WTC11 (cell line): ENCODE data around the gene SLCO6A1. TPM values are rescaled to one million over a fixed set of nuclear protein-coding genes. Genes with fewer than 3 reads are reported as not detected.

Source experiments
- ATAC-seq: fragments of 200-7000 bp; cut with Tn5 transposase; 2 replicates; pipeline ENCODE4 v1.10.0; 2021; ENCODE audit warnings: mild to moderate bottlenecking, moderate library complexity
- CTCF ChIA-PET: fragments of 300-600 bp; sonication (Branson Sonifier 250); formaldehyde crosslinking; loops from one replicate; lab custom pipeline; 2021; ENCODE audit warnings: antibody characterized with exemption; lab: Charles Lee
- POLR2A ChIA-PET: fragments of 350-600 bp; sonication (Branson Sonifier 250); formaldehyde crosslinking; loops from one replicate; lab custom pipeline; 2021; ENCODE audit warnings: antibody characterized with exemption; lab: Charles Lee
- DNase-seq: peaks from one replicate; pipeline ENCODE4 v3.0.0; 2021; ENCODE audit warnings: low spot score
- H3K27ac Mint-ChIP-seq: 2 replicates; pipeline ENCODE4 v1.8.0; 2021; ENCODE audit warnings: mixed read lengths
- H3K27me3 Mint-ChIP-seq: 2 replicates; pipeline ENCODE4 v1.8.0; 2021; ENCODE audit warnings: low read depth, mild to moderate bottlenecking, moderate library complexity, mixed read lengths
- H3K36me3 Mint-ChIP-seq: 2 replicates; pipeline ENCODE4 v1.8.0; 2021; ENCODE audit warnings: mixed read lengths
- H3K4me1 Mint-ChIP-seq: 2 replicates; pipeline ENCODE4 v1.8.0; 2022; ENCODE audit warnings: mixed read lengths
- H3K4me3 Mint-ChIP-seq: 2 replicates; pipeline ENCODE4 v1.8.0; 2021; ENCODE audit warnings: mild to moderate bottlenecking, moderate library complexity, mixed read lengths
- H3K9me3 Mint-ChIP-seq: 2 replicates; pipeline ENCODE4 v1.8.0; 2021; ENCODE audit warnings: mixed read lengths
- ATF1 ChIP-seq: sonication (generic); formaldehyde crosslinking; IDR thresholded peaks from 2 replicates; pipeline ENCODE4 v1.8.1; 2023; ENCODE audit warnings: mild to moderate bottlenecking, moderate library complexity, missing genetic modification reagents
- CREM ChIP-seq: sonication (generic); formaldehyde crosslinking; IDR thresholded peaks from 2 replicates; pipeline ENCODE4 v1.8.1; 2022; ENCODE audit warnings: mild to moderate bottlenecking, missing genetic modification reagents, moderate library complexity
- FOXJ3 ChIP-seq: sonication (generic); formaldehyde crosslinking; IDR thresholded peaks from 2 replicates; pipeline ENCODE4 v1.9.0; 2021; ENCODE audit warnings: missing genetic modification reagents, mild to moderate bottlenecking, borderline replicate concordance
- FOXP1 ChIP-seq: sonication (generic); formaldehyde crosslinking; IDR thresholded peaks from 2 replicates; pipeline ENCODE4 v1.8.0; 2022; ENCODE audit warnings: missing genetic modification reagents, mild to moderate bottlenecking, moderate library complexity, borderline replicate concordance
- GRHL2 ChIP-seq: fragments of 250-450 bp; sonication (Bioruptor Pico); IDR thresholded peaks from 2 replicates; pipeline ENCODE4 v1.8.0; 2022; ENCODE audit warnings: mild to moderate bottlenecking, moderate library complexity; ENCODE audit not compliant: insufficient replicate concordance, severe bottlenecking
- MYBL2 ChIP-seq: sonication (generic); formaldehyde crosslinking; IDR thresholded peaks from 2 replicates; pipeline ENCODE4 v1.8.1; 2023; ENCODE audit warnings: mild to moderate bottlenecking, moderate library complexity, missing genetic modification reagents
- NR2C2 ChIP-seq: sonication (generic); formaldehyde crosslinking; IDR thresholded peaks from 2 replicates; pipeline ENCODE4 v1.8.0; 2022; ENCODE audit warnings: mild to moderate bottlenecking, missing genetic modification reagents
- RORB ChIP-seq: fragments of 250-450 bp; sonication (Bioruptor Pico); IDR thresholded peaks from 2 replicates; pipeline ENCODE4 v1.9.0; 2021; ENCODE audit warnings: mild to moderate bottlenecking
- SMAD3 ChIP-seq: sonication (generic); formaldehyde crosslinking; IDR thresholded peaks from 2 replicates; pipeline ENCODE4 v1.8.0; 2022; ENCODE audit warnings: missing genetic modification reagents, mild to moderate bottlenecking, borderline replicate concordance
- ZNF232 ChIP-seq: sonication (generic); formaldehyde crosslinking; IDR thresholded peaks from 2 replicates; pipeline ENCODE4 v1.8.0; 2022; ENCODE audit warnings: mild to moderate bottlenecking, missing genetic modification reagents
- total RNA-seq: library from RNA; stranded (reverse); gene quantifications from 3 replicates; pipeline ENCODE4 v1.2.3, GENCODE V29; 2021
- TF ChIP-seq, protein P1 (sequence below): sonication (generic); formaldehyde crosslinking; IDR thresholded peaks from 2 replicates; pipeline ENCODE4 v1.8.0; 2022; ENCODE audit warnings: missing genetic modification reagents
- TF ChIP-seq, protein P2 (sequence below): fragments of 250-450 bp; sonication (Bioruptor Pico); IDR thresholded peaks from 2 replicates; pipeline ENCODE4 v2.1.2; 2022; ENCODE audit warnings: mild to moderate bottlenecking, moderate library complexity
- TF ChIP-seq, protein P3 (sequence below): sonication (generic); formaldehyde crosslinking; IDR thresholded peaks from 2 replicates; pipeline ENCODE4 v1.8.1; 2023; ENCODE audit warnings: mild to moderate bottlenecking, missing genetic modification reagents
- TF ChIP-seq, protein P4 (sequence below): sonication (generic); formaldehyde crosslinking; IDR thresholded peaks from 2 replicates; pipeline ENCODE4 v1.8.0; 2022; ENCODE audit warnings: mild to moderate bottlenecking, missing genetic modification reagents
- TF ChIP-seq, protein P5 (sequence below): sonication (generic); formaldehyde crosslinking; IDR thresholded peaks from 2 replicates; pipeline ENCODE4 v1.8.1; 2022; ENCODE audit warnings: mild to moderate bottlenecking, missing genetic modification reagents, moderate library complexity, borderline replicate concordance

SLCO6A1 gene
- total RNA-seq, 1 experiment from 2014 or later = 0.42 TPM

DNA sequence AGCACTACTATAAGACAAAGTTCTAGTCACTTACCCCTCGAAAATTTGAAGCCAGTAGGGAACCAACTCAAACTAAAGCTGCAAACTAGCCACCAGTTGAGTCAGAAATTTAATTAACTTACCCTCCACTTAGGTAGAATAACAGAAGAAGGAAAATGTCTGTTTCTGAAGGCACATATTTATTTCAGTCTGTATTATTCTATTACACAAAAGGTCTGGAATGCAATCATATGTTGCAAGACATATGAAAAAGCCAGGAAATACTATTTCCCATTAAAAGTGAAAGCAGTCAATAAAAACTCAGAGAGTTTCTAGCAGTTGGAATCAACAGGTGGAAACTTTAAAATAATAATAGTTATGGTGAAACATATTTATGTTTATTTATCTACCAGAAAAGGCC, 123.5 kb downstream of the SLCO6A1 start (continued):
- TF ChIP-seq, protein P1, sequence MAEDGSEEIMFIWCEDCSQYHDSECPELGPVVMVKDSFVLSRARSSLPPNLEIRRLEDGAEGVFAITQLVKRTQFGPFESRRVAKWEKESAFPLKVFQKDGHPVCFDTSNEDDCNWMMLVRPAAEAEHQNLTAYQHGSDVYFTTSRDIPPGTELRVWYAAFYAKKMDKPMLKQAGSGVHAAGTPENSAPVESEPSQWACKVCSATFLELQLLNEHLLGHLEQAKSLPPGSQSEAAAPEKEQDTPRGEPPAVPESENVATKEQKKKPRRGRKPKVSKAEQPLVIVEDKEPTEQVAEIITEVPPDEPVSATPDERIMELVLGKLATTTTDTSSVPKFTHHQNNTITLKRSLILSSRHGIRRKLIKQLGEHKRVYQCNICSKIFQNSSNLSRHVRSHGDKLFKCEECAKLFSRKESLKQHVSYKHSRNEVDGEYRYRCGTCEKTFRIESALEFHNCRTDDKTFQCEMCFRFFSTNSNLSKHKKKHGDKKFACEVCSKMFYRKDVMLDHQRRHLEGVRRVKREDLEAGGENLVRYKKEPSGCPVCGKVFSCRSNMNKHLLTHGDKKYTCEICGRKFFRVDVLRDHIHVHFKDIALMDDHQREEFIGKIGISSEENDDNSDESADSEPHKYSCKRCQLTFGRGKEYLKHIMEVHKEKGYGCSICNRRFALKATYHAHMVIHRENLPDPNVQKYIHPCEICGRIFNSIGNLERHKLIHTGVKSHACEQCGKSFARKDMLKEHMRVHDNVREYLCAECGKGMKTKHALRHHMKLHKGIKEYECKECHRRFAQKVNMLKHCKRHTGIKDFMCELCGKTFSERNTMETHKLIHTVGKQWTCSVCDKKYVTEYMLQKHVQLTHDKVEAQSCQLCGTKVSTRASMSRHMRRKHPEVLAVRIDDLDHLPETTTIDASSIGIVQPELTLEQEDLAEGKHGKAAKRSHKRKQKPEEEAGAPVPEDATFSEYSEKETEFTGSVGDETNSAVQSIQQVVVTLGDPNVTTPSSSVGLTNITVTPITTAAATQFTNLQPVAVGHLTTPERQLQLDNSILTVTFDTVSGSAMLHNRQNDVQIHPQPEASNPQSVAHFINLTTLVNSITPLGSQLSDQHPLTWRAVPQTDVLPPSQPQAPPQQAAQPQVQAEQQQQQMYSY (CRISPR knock-in tag) = no peak
- TF ChIP-seq FOXP1 (CRISPR knock-in tag) = no peak
- TF ChIP-seq SMAD3 (CRISPR knock-in tag) = no peak
- no peak for TF ChIP-seq NR2C2 (CRISPR knock-in tag)
- no peak for TF ChIP-seq CREM (CRISPR knock-in tag)
- no peak for TF ChIP-seq RORB (CRISPR knock-in tag)
- TF ChIP-seq MYBL2 (CRISPR knock-in tag) = no peak
- TF ChIP-seq ZNF232 (CRISPR knock-in tag) = no peak
- no peak for TF ChIP-seq FOXJ3
- no peak for TF ChIP-seq GRHL2 (CRISPR knock-in tag)
- TF ChIP-seq, all 79 proteins: peak for 0

DNA sequence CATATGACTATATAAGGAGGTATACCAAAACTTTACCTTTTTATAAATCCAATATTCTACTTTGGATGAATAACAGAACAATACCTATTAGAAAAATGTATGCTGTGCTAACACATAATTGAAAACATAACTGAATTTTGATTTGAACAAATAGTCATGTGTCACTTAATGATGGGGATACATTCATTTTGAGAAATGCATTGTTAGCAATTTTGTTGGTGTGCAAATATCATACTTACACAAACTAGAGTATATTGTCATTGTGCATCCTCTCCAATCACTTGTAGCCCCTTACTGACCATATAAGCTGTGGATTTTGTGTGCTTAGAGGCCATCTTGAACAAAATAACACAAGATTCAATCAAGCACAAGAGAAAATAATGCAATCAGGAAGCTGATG, 130.4 kb downstream of the SLCO6A1 start:
- CTCF ChIA-PET = no interaction called here
- POLR2A ChIA-PET = no interaction called here
- no peaks in the 10 kb centered on the region for H3K9me3 Mint-ChIP-seq
- H3K27me3 Mint-ChIP-seq = no peaks in the 10 kb centered on the region; the same call in 1 of the 2 replicates
- ATAC-seq (no peak), DNase-seq (no peak)
- no peaks in the 10 kb centered on the region for H3K4me1 Mint-ChIP-seq
- TF ChIP-seq ATF1 (CRISPR knock-in tag) = no peak
- TF ChIP-seq, protein P2, sequence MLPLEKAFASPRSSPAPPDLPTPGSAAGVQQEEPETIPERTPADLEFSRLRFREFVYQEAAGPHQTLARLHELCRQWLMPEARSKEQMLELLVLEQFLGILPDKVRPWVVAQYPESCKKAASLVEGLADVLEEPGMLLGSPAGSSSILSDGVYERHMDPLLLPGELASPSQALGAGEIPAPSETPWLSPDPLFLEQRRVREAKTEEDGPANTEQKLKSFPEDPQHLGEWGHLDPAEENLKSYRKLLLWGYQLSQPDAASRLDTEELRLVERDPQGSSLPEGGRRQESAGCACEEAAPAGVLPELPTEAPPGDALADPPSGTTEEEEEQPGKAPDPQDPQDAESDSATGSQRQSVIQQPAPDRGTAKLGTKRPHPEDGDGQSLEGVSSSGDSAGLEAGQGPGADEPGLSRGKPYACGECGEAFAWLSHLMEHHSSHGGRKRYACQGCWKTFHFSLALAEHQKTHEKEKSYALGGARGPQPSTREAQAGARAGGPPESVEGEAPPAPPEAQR = no peak
- TF ChIP-seq, protein P3, sequence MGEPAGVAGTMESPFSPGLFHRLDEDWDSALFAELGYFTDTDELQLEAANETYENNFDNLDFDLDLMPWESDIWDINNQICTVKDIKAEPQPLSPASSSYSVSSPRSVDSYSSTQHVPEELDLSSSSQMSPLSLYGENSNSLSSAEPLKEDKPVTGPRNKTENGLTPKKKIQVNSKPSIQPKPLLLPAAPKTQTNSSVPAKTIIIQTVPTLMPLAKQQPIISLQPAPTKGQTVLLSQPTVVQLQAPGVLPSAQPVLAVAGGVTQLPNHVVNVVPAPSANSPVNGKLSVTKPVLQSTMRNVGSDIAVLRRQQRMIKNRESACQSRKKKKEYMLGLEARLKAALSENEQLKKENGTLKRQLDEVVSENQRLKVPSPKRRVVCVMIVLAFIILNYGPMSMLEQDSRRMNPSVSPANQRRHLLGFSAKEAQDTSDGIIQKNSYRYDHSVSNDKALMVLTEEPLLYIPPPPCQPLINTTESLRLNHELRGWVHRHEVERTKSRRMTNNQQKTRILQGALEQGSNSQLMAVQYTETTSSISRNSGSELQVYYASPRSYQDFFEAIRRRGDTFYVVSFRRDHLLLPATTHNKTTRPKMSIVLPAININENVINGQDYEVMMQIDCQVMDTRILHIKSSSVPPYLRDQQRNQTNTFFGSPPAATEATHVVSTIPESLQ (CRISPR knock-in tag) = no peak
- TF ChIP-seq, protein P4, sequence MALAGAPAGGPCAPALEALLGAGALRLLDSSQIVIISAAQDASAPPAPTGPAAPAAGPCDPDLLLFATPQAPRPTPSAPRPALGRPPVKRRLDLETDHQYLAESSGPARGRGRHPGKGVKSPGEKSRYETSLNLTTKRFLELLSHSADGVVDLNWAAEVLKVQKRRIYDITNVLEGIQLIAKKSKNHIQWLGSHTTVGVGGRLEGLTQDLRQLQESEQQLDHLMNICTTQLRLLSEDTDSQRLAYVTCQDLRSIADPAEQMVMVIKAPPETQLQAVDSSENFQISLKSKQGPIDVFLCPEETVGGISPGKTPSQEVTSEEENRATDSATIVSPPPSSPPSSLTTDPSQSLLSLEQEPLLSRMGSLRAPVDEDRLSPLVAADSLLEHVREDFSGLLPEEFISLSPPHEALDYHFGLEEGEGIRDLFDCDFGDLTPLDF = no peak
- TF ChIP-seq MYBL2 (CRISPR knock-in tag) = no peak
- TF ChIP-seq, protein P5, sequence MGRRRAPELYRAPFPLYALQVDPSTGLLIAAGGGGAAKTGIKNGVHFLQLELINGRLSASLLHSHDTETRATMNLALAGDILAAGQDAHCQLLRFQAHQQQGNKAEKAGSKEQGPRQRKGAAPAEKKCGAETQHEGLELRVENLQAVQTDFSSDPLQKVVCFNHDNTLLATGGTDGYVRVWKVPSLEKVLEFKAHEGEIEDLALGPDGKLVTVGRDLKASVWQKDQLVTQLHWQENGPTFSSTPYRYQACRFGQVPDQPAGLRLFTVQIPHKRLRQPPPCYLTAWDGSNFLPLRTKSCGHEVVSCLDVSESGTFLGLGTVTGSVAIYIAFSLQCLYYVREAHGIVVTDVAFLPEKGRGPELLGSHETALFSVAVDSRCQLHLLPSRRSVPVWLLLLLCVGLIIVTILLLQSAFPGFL (CRISPR knock-in tag) = no peak
- H3K4me3 Mint-ChIP-seq = no peak overlapping the region
- no peaks in the 10 kb centered on the region for H3K36me3 Mint-ChIP-seq
- H3K27ac Mint-ChIP-seq = no peak overlapping the region
